ENCODE measurements around the gene PHF1.

The PHF1 gene

GRCh38 chr6:33421344-33421643 is 10.5 kb downstream of the PHF1 start:
- H3K4me2 ChIP-seq (ENCODE audit: low read length), result no peak overlapping the region
- TF ChIP-seq EZH2 (IDR thresholded peaks at IDR 0.05; ENCODE audit: borderline replicate concordance, low read length) (no peak), CTCF (IDR thresholded peaks at IDR 0.05; ENCODE audit: low read length) (no peak)
- H3K79me2 ChIP-seq (ENCODE audit: insufficient read depth, low read length), result 0 out of 2 replicates have a peak, but pooled peaks cover 5% of the 10 kb centered on the region

GRCh38 chr6:33423777-33424176 is 13.0 kb downstream of the PHF1 start:
- no peaks in the 10 kb centered on the region for H3K79me2 ChIP-seq (ENCODE audit: insufficient read depth, low read length)
- no peak overlapping the region for H3K4me3 ChIP-seq (ENCODE audit: low read depth, low read length, poor library complexity, severe bottlenecking)
- H4K20me1 ChIP-seq (ENCODE audit: insufficient read depth, low read length), result no peaks in the 10 kb centered on the region
- H3K9me2 ChIP-seq (ENCODE audit: low read depth, low read length), result no peaks in the 10 kb centered on the region
- H3K4me2 ChIP-seq (ENCODE audit: low read length), result no peak overlapping the region
- H3F3A ChIP-seq (ENCODE audit: insufficient read depth, low read length), result no peaks in the 10 kb centered on the region
- H3K36me3 ChIP-seq (ENCODE audit: insufficient read depth, low read length), result no peaks in the 10 kb centered on the region
- H3K27ac ChIP-seq (ENCODE audit: low read depth, low read length, poor library complexity, severe bottlenecking), result no peak overlapping the region
- H3K27me3 ChIP-seq (ENCODE audit: insufficient read depth, low read length), result no peaks in the 10 kb centered on the region
- H3K9me3 ChIP-seq (ENCODE audit: low read length), result no peaks in the 10 kb centered on the region
- peaks cover 42% of the 10 kb centered on the region for H3K4me1 ChIP-seq (ENCODE audit: insufficient read depth, low read length, severe bottlenecking)
- TF ChIP-seq EZH2 (IDR thresholded peaks at IDR 0.05; ENCODE audit: borderline replicate concordance, low read length) (no peak), CTCF (IDR thresholded peaks at IDR 0.05; ENCODE audit: low read length) (no peak)
- H2AFZ ChIP-seq (ENCODE audit: low read length), result no peak overlapping the region
- H3K9ac ChIP-seq (ENCODE audit: low read length), result no peak overlapping the region

More at GRCh38 chr6:33421344-33421643, 10.5 kb downstream of the PHF1 start:
- Histone ChIP-seq H3K36me3 (ENCODE audit: insufficient read depth, low read length) (no peaks in the 10 kb centered on the region), H3K4me1 (ENCODE audit: insufficient read depth, low read length, severe bottlenecking) (peaks cover 39% of the 10 kb centered on the region), H2AFZ (ENCODE audit: low read length) (no peak overlapping the region), H3K4me3 (ENCODE audit: low read depth, low read length, poor library complexity, severe bottlenecking) (no peak overlapping the region), H4K20me1 (ENCODE audit: insufficient read depth, low read length) (no peaks in the 10 kb centered on the region), H3K27me3 (ENCODE audit: insufficient read depth, low read length) (no peaks in the 10 kb centered on the region), H3K9ac (ENCODE audit: low read length) (no peak overlapping the region), H3K27ac (ENCODE audit: low read depth, low read length, poor library complexity, severe bottlenecking) (no peak overlapping the region), H3K9me3 (ENCODE audit: low read length) (no peaks in the 10 kb centered on the region), H3K9me2 (ENCODE audit: low read depth, low read length) (no peaks in the 10 kb centered on the region), H3F3A (ENCODE audit: insufficient read depth, low read length) (no peaks in the 10 kb centered on the region)

- no peaks in the 10 kb centered on the region for H3K27me3 ChIP-seq (ENCODE audit: insufficient read depth, low read length)
- no peak overlapping the region for H3K27ac ChIP-seq (ENCODE audit: low read depth, low read length, poor library complexity, severe bottlenecking)
- H3F3A ChIP-seq (ENCODE audit: insufficient read depth, low read length), result 0 out of 2 replicates have a peak, but pooled peaks cover 5% of the 10 kb centered on the region
- peak overlapping the region; percentile 70 for H3K4me2 ChIP-seq (ENCODE audit: low read length)
- no peaks in the 10 kb centered on the region for H3K36me3 ChIP-seq (ENCODE audit: insufficient read depth, low read length)
- H3K4me3 ChIP-seq (ENCODE audit: low read depth, low read length, poor library complexity, severe bottlenecking), result peak overlapping the region; percentile 60
- H3K9me2 ChIP-seq (ENCODE audit: low read depth, low read length), result no peaks in the 10 kb centered on the region
- peaks cover 45% of the 10 kb centered on the region for H3K4me1 ChIP-seq (ENCODE audit: insufficient read depth, low read length, severe bottlenecking)
- no peaks in the 10 kb centered on the region for H3K79me2 ChIP-seq (ENCODE audit: insufficient read depth, low read length)
- no peaks in the 10 kb centered on the region for H3K9me3 ChIP-seq (ENCODE audit: low read length)
- H4K20me1 ChIP-seq (ENCODE audit: insufficient read depth, low read length), result no peaks in the 10 kb centered on the region
- TF ChIP-seq EZH2 (IDR thresholded peaks at IDR 0.05; ENCODE audit: borderline replicate concordance, low read length), result no peak
- TF ChIP-seq CTCF (IDR thresholded peaks at IDR 0.05; ENCODE audit: low read length), result no peak
- no peak overlapping the region for H2AFZ ChIP-seq (ENCODE audit: low read length)
- H3K9ac ChIP-seq (ENCODE audit: low read length), result peak overlapping the region; percentile 61
Measured at GRCh38 chr6:33424855-33425667, 14.2 kb downstream of the PHF1 start.

Data from OCI-LY1 (cell line).